Fibroblast of upper back skin (primary cell): ENCODE measurements around the gene KMT2B.
A peak's percentile ranks its signal among the peaks of the same experiment; 100 is the strongest.

ENCODE experiments used
- DNase-seq: peaks from one replicate; pipeline ENCODE4 v3.0.0-alpha.2; 2013

Gene KMT2B

DNA sequence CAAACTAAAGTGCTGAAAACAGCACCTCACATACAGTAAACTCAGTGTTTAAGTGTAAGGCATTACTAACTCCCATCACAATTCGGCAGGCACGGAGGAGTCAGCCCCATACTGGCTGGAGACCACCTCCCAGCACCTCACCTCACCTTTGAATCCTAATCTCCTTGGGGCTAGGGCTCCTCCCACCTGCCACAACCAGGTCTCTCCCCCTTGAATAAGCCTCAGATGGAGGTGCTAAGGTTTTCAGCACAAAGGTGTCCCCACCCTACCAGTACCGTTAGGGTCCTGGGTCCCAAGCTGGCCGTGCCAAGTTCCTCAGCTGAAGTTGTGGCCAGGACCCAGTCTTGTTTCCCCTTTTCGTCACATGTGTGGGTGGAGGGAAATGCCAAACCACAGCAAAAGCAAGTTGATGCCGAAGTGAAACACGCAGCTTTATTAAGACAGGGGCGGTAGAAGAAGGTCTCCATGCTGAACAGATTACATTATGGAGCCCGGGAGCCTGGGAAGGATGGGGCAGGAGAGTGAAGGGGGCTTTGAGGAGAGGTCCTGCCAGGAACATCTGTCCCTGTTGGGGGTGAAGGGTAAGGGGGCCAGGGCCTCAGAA lies 24.4 kb downstream of the KMT2B start, which contains the start of gene IGFLR1:
Gene IGFLR1, minus strand, starts transcription at position 332 of the 604 bp plus-strand sequence. CDS start 1,272 bp downstream, outside the sequence.
- DNase-seq = no peak

DNA sequence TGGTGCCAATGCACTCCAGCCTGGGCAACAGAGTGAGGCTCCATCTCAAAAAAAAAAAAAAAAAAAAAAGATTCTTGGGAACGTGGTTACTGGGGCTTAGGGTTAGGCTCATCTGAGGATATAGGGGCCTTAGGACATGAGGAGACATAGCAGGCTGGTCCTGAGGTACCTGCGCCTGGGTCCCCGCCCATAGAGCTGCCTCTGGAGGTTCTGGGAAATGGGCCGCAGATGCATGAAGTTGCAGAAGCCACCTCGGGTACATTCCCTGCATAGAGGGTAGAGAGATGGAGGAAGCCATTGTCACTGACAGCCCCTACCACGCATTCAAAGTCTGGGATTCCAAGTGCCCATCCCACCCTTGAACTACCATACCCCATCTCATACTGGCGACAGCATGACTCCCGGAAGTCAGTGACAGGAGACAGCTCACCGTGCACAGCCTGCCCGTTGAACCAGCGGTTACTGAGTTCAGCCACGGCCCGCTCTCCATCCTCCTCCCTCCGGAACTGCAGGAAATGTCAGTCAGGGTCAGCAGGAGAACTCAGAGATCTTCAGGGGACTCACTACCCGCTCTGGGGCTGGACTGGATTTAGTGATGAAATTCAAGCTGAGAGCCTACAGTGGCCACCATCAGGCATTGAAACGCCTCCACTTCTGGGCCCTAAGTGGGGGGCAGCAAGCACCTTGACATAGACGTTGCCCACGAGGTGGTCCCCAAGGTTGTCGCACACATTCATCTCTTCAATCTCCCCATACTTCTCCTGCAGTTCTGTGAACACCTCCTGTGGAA lies 26.0 kb downstream of the KMT2B start:
- DNase-seq = no peak

DNA sequence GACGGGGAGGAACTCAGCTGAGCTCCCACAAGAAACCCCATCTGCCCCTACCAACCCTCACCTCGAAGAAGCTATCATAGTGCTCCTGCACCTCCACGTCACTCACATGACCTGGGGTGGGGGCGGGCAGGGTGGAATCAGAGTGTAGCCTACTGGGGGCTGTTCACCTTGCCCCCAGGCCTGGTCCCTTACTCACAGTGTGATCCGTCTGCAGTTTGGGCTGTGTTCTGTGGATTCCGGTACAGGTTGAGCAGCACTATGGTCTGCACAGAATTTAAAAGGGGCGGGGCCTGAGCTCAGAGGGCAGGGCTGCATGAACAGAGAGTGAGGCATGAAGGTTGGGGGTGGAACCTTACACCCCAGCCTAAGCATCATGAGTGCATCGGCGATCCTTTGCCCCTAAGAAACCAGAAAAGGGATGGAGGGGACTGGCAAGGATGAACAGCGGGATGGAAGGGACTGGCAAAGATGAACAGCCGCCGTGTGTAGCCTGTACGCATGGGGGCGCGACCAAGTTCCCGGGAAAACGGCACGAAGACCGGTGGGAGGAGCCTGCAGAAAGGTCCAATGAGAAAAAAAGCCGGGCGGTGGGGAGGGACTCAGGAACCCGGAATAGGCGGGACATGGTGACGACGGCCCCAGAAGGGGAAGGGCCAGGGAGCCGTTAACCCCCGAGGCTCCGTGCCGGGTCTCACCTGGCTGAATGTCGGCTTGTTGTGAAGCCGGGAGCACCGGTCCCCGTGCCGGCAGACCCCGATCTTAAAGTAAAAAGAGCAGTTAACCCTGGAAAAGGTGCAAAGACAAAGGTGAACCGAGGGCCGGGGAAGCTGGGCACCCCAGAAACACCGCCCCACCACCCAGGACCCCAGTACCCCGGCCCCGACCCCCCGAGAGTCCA lies 26.9 kb downstream of the KMT2B start:
- peak; percentile 96 for DNase-seq

DNA sequence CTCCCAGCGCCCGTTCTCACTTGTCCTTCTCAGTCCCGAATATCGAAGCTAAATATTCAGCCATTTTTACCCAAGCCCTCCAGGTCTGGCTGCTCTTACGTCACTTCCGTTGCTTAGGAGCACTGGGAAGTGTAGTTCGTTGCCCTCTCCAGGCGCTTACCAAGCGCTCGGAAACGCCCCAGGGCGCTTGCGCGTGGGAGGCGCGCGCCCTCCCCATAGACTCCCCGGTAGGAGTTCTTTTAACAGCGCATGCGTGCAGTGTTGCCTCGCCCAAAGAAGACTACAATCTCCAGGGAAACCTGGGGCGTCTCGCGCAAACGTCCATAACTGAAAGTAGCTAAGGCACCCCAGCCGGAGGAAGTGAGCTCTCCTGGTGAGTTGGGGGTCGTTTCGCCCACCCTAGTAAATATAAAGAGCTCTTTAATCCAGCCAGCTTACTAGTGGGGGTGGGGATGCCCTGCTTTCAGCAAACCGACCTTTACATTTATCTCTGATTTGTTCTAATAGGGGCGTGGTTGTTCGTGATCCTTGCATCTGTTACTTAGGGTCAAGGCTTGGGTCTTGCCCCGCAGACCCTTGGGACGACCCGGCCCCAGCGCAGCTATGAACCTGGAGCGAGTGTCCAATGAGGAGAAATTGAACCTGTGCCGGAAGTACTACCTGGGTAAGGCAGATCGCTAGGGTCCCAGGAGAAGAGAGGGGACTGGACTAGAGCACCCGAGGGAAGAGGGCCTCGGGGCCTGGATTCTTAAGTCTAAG lies 27.7 kb downstream of the KMT2B start, which contains the start of the genes PSENEN and U2AF1L4:
Gene PSENEN, plus strand, starts transcription at position 324 of the 759 bp plus-strand sequence. Its CDS starts 280 bp downstream, at position 604.
Gene U2AF1L4, minus strand, starts transcription at position 91 of the 759 bp plus-strand sequence. Its CDS starts 27 bp downstream, at position 64.
- DNase-seq = peak; percentile 99

DNA sequence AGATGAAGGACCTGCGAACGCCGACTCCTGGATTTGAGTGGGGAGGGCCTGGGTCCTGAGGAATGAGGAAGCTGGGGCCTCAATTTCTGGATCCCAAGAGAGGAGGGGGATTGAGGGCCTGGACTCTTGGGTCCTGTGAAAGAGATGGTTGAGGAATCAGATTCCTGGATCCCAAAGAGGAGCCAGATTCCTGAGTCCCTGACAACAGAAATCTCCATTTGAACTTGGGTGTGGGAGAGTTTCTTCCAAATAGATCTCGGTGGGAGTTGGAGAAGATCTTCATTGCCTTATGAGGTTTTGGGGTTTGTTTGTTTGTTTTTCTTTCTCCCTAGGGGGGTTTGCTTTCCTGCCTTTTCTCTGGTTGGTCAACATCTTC lies 28.3 kb downstream of the KMT2B start:
- DNase-seq = no peak

DNA sequence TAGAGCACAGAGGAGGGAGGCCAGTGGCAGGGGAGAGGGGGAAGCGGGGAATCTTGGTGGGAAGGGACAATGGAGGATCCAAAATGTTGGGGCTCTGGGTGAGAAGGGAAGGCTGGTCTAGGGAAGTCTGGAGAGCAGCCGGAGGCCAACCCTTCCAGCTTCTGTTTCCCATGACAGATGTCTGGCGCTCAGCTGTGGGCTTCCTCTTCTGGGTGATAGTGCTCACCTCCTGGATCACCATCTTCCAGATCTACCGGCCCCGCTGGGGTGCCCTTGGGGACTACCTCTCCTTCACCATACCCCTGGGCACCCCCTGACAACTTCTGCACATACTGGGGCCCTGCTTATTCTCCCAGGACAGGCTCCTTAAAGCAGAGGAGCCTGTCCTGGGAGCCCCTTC lies 28.7 kb downstream of the KMT2B start:
- no peak for DNase-seq

DNA sequence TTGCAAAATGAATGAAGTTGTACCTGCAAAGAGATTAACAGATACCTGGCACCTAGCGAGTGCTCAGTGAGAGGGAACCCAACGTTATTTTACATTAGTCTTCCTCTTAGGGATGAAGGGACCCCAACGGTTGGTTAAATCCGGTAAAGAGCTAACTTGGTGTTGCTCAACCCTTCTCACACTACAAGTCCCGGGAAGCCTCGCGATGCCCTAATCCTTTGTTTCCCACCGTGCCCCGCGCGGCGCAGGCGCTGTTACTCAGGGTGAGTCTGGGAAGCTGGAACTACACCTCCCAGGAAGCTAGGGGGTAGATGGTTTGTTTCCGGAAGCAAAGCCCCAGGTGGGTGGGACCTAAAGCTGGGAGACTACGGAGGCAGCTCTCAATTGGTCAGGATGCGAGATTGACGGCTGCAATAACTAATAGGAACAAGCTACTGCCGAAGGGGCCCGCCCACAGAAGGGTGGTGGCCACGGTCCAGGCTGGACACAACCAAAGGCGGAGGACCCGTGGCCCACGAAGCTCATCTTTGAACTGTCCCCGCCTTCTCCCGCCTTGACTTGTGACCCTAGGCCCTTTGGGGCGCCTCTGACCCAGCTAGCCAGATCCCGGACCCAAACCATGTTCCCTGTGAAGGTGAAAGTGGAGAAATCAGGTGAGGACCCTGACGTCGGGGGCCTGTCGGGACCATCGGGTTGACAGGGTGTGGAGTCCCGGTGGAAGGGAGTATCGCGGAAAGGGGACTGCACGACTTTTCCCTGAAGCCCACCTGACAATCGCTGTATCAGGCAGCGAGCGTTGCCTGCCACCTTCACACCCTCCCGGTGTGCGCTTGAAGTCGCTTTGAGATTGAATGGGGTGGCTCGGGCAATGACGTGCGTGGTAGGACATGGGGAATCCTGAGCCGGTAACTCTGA lies 30.6 kb downstream of the KMT2B start, which contains the start of gene LIN37:
Gene LIN37, plus strand, starts transcription at position 471 of the 915 bp plus-strand sequence. Its CDS starts 149 bp downstream, at position 620.
- DNase-seq = peak; percentile 99

DNA sequence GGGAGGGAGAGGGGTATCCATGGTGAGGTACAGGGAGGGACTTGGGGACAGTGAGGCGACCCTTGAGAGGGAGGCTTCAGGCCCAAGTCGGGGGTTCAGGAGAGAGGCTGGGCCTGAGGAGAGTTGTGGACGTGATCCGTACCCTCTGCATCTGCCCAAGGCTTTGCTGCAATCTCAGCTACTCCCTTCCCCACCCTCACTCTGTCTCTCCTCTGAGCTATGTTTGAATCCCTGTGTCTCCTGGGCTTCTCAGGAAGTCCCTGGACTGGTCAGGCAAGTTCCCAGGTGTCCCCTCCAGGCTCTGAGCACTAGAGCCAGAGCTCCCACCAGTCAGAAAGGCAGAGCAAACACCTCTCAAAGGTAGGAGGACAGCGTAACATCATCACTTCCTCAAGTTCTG lies 32.4 kb downstream of the KMT2B start:
- no peak for DNase-seq

DNA sequence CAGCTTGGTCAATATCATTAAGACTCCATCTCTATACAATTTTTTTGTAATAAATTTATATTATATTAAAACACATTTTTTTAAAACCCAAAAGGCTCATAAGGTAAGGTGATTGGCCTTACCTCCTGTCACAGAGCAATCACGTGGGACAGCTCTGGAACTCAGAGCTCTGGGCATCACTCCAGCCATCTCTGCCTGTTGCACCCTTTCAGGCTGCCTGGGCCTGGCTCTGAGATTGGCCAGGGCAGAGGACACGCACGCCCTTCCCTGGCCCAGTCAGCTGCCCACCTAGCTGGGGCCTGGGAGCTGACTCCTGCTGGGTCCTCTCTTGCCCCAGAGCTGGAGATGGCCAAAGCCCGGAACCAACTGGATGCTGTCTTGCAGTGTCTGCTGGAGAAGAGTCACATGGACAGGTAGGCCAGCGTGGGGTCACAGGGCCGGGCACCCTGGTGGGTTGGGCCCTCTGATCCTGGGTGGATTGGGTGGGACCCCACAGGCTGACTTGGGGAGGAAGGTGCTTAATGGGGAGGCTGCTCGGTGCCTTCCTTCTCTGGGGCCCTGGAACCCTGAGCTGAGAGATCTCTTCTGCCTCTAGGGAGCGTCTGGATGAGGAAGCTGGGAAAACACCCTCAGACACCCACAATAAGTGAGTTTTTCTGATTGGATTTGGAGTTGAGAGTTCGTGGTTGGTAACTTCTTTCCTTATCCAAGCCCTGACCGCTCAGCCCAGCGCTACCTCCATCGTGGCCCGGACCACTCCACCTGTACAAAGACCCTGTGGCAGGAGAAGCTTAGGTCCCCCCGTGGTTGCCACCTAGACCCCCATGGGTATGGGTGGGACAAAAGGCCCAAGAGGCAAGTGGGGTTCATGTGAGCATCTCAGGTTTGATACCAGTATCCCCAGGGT lies 34.3 kb downstream of the KMT2B start:
- DNase-seq = no peak

DNA sequence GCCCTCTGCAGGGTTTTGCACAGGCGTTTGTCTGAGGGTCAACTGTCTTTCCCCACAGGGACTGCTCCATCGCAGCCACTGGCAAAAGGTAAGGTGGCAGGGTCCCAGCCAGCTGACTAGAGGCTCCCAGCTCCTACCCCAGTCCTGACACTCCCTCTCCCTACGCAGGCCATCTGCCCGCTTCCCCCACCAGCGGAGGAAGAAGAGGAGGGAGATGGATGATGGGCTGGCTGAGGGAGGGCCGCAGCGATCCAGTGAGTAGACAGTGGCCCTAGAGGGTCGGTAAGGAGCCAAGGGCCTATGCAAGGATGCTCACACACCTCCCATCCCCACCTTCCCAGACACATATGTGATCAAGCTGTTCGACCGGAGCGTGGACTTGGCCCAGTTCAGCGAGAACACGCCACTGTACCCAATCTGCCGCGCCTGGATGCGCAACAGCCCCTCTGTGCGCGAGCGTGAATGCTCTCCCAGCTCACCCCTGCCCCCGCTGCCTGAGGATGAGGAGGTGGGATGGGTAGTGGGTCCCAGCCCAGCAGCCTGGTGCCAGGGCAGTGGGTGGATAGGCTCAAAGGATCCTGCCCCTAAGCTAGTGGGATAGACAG lies 35.0 kb downstream of the KMT2B start:
- DNase-seq = no peak

DNA sequence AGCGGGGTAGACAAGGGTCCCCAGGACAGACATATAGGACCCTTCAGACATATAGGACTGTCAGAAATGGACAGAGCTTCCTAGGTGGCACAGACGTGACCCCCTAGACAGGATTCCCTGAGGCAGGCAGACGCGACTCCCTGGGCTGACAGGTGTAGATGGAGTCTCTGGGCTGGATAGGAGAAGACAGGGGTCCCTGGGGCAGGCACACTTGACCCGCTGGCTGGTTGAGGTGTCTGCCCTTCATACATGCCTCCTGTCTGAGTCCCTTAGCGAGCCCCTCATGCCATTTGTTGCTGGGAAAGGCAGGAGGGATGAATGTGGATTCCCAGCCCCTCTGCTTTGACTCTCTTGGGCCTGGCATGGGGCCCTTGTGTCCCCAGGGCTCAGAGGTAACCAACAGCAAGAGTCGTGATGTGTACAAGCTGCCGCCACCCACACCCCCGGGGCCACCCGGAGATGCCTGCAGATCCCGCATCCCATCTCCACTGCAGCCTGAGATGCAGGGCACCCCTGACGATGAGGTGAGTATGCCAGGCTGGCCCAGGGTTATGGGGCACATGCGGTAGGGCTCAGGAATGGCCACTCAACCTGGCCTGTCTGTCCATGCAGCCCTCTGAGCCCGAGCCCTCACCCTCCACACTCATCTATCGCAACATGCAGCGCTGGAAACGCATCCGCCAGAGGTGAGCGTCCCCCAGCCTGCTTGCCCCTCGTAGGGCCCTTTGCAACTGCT lies 36.0 kb downstream of the KMT2B start:
- no peak for DNase-seq

DNA sequence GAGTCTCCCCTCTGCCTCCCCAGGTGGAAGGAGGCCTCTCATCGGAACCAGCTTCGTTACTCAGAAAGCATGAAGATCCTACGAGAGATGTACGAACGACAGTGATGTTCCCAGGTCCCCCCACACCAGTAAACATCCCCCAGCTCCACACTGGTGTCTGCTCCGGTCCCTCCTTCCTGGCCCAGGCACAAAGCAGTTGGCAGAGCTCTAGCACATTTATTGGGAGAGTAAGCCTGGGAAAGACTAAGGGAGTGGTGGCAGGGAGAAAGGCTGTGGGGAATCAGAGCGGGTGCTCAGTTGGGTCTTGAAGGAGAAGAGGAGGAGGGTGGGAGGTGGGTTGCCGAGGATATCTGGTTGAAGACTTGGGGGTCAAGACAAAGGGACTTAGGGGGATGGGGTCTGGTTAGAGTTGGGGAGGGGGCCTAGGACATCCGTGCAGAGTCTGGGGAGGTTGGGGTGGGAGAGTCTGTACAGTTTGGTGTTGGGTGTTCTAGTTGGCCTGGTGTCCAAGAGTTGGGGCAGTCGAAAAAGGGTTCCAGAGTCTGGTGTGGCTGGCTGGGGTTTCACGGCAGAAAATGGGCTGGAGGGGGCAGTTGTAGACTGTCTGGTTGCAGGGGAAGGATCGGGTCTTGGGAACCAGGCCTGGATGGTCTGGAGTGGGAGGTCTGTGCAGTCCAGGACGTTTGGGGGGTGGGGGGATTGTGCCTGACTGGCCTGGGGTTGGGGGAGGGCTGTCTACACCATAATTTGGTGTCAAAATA lies 36.7 kb downstream of the KMT2B start:
- no peak for DNase-seq

DNA sequence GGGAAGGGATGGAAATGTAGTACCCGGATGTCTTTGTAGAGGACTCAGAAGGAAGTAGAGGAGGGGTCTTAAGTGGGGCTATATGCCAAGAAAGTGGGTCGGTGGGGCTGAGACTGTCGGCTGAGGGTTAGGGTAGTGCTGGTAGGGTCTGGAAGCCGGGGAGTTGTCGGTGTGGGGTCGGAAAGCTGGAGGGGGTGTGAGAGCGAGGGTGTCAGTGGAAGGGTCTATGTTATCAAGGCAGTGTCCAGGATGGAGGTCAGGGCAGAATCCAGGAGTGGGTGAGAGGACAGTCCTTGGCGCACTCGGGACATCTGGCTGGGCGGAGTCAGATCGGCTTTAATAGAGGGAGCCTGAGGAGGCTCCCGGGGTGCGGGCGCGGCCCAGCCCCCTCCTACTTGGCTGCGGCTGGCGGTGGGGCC lies 37.3 kb downstream of the KMT2B start:
- no peak for DNase-seq

DNA sequence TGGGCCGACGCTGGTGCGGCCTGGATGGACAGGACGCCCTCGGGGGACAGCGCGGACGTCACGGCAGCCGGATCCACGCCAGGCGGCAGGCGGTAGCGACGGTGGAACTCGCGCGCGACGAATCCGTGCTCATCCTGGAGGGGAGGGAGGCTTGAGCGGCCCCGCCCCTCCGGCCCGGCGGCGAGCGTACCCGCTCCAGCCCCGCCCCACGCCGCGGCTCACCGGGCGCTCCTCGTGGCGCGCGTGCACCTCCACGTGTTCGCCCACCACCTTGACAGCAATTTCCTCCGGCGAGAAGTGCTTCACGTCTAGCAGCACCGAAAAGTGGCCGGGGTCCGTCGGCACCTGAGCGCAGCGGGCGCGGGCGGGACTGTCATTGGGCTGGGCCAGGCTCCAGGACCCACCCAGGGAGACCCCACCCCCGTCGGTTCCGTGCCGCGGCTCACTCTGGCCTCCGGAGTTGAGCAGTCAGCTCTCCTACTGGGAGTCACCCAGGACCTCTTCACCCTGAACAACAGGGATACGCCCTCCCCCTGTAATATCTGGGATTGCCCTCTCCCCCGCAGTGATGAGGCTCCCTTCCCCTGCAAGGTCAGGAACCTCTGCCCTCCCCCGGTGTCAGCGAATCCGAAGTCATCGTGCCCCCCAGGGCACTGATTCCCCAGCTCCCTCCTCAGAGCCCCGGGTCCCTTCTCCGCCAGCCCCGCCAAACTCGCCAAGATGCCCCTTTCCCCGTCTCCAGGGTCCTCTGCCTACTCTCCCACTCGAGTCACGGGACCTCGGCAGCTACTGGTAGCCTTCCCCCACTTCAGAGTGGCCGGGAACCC lies 38.0 kb downstream of the KMT2B start:
- peak; percentile 65 for DNase-seq

DNA sequence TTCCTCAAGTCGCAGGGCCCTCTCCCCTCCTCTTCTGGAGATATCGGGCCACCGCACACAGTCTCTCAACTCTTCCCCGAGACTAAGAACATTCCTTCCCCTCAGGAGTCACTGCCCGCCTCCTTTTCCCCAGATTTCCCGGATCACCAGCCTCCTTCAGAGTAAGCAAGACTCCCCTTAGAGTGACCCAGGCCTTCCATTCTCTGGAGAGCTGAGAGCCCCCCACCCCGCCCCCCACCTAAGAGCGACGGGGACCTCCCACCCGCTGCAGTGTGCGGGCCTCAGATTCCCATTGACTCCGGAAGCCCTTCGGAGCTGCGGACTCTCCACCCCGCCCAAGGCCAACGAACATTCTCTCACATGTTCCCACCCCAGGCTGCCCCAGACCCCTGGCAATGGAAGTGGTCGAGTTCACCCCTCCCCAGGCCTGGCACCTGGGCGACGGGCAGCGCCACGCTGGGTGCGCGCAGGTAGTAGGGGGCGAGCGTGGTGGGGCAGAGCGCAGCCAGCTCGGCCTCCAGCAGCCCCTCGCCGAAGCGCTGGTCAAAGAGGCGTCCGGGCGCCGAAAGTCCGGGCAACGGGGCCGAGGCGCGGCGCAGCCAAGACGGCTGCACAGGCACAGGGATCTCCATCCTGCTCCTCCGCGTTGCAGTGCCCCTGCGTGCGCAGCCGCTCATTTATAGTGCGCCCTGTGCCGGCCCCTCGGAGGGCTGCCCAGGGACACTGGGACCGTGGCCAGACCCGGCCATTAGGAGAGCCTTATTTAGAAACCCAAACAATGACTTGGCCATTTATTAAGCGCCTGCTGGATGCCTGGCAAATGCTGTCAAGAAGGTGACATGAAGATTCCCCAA lies 38.8 kb downstream of the KMT2B start, which contains the start of gene HSPB6:
Gene HSPB6, minus strand, starts transcription at position 653 of the 854 bp plus-strand sequence. Its CDS starts 21 bp downstream, at position 632.
- peak; percentile 73 for DNase-seq

DNA sequence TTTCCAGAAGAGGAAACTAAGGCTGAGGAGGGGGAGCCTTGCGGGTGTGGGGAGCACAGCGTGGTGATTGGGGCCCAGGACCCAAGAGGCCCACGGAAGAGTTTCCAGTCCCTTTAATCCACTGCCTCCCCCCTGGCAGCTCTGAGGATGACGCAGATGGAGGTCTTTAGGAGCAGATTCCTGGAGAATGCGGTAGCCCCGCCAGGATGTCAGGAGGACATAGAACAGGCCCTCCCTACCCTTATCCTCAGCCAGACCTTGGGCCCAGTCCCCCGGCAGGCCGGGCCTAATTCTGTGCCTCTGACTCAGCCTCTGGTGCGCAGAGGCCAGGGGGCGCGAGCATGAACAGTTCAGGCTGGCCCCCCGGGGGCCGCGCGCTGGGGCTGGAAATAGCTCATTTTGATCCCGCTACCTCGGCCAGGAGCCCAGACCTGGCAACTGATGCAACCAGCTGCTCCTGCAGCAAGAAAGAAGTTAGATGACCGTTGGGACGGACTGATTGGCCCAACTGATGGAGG lies 39.5 kb downstream of the KMT2B start:
- peak; percentile 97 for DNase-seq
